ENCODE measurements around the gene OSBP2.

- TF ChIP-seq CTCF (conservative IDR thresholded peaks at IDR 0.05) (no peak; the same call in 1 of the 2 replicates), EZH2 (IDR thresholded peaks at IDR 0.05; ENCODE audit: low read depth) (no peak)
Observed at GRCh38 chr22:30802202-30803166, 107.8 kb downstream of the OSBP2 start.

Measured in PC-9 (cell line).